ENCODE measurements around the gene CD48.

Gene CD48

DNA sequence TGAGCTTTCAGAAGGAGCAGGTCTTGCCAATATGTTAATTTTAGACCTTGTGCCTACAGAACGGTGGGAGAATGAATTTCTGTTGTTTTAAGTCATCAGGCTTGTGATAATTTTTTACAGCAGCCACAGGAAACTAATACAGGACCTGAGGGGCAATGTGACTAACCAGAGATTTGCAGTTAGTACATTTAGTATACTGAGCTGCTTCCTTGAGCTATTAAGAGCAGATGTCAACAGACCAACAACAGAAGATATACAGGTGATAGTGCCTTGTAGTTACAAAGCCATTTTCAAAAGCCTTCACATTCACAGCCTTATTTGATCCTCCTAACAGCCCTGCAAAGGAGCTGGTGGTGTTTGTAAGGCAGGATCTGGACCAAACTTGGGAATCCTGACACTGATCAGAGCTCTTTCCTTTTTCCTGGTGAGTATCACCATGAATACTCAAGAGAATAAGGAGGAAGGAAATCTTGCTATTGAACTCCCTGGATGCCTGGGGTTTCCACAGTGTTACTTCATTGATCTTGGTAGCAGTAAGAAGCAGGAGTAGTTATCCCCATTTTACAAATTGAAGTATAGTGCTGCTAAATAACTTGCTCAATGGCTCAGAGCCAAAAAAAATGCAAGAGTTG lies 60.1 kb downstream of the CD48 start:
- no peak for DNase-seq

DNA sequence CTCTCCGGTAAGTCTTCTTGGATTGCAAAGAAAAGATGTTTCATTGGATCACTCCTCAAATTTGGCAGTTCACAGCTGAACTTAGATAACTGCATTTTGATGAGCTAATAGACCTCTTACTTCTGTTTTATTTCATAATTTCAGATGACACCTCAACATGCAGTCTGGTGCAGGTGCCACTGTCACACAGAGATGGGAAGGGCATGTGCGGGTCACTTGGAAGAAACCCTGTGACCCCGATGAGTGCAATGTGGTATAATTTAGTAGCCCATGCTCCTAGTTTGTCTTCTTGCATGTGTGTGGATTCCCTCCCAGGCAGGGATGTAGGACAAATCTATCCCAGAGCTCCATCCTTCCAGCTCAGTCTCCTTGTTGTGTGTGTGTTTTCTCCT lies 64.3 kb downstream of the CD48 start:
- no peak for DNase-seq

DNA sequence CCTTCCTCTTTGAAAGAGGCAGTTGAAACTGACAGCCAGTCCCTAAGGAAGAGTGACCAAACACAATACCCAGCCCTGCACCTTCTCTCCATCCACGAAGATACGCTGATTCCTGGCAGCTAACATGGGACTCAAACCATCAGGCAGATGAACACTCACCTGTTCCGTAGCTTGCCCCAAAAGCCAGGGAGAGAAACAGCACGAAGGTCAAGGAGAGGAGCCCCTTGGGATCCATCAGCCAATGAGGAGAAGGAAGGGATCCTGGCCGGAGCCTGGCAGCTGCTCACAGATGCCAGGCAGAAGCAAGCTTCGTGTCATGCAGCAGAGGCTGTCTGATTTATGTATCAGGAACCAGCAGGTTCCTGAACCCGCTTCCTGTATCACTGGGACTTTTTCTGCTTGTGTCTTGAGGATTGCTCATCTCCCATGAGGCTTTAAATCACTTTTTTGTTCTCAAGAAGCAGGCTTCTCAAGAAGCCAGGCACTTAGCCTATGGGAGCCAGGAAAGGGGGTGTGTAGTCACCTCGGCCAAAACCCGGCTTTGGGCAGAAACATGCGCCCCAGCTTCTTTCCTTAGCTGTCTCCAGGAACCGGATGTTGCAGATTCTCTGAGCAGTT lies 64.8 kb downstream of the CD48 start, which contains the start of gene SLAMF1:
Gene SLAMF1, minus strand, starts transcription at position 334 of the 618 bp plus-strand sequence. Its CDS starts 99 bp downstream, at position 235.
- DNase-seq: no peak

DNA sequence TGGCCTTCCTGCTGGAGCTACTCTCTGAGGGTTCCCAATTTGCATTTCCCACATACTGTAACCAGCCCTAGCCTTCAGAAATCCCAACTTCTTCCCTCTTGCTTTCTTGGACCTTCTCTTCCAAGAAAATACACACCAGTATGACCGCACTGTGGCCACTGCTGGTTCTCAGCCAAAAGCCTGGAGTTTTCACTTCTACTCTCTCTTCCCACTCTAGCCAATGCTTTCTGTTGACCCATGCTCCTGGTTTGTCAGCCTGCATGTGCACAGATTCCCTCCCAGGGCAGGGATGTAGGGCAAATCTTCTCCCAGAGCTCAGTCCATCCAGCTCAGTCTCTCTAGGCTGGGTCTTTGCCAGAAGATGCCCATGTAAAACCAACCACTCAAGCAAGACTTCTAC lies 65.4 kb downstream of the CD48 start:
- no peak for DNase-seq

DNA sequence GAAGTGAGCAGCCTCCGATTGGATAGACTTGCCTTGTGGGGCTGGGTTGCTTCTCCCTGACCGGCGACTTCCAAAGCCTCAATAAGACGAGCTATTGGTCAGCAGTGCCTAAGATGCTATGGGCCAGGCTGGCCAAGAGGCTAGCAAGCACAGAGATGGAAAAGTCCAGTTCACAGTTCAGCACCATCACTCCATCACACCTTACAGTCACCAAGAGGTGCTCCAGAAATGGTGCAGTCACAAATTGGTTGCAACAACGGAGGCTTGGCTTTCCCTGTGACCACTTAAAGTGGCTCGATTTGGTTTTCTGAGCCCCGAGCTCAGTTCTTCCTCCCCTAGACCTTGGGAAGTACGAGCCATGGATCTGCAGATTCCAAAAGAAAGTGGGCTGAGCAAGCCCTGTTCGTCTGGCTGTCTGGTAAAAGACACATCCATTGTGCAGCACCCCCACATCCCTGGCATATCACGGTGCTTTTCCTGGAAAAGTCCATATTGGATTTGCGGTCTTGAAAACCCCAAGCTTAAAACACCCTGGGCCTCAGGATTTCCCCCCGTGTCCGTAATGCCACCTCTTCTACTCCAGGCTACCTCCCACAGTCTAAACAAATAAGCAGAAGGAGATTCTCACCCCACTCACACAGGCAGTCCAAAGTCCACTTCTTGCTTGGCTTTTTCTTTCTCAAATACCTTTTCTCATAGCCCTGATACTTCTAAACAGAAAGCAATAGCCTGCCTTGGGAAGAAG lies 66.1 kb downstream of the CD48 start:
- DNase-seq: no peak

DNA sequence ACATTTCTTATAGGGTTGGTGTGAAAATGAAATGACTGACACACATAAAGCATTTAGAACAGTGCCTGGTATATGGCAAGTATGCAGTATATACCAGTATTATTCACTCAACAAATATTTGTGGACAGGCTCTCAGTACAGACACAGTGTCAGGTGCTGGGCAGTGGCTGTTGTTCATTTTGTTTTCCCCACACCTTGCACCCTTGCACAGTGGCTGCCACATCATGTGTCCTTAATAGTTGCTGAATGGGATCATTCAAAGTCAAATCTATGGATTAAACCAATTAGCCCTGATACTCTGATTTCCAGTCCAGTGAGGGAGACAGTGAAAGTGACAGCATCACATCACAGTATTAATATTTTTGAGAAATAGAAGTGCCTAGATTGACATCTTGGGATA lies 67.2 kb downstream of the CD48 start:
- no peak for DNase-seq

DNA sequence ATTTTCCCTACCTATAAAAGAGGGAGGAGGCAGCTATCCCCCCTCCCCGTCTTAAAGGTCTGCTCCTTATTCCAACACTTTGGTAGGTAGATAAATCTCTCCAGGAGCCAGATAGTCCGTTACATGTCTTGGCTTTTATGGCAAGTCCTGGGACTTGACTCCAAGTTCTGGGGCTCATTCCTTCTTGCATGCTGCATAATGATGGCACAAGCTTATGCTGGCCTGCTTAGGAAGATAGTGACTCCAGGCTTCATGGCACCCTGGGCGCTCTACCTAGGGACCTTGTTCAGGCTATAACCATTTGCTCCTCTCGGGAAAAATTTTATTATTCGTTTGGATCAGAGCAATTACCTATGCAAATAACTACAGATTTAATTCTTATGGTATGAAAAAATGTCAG lies 68.5 kb downstream of the CD48 start:
- DNase-seq: no peak

DNA sequence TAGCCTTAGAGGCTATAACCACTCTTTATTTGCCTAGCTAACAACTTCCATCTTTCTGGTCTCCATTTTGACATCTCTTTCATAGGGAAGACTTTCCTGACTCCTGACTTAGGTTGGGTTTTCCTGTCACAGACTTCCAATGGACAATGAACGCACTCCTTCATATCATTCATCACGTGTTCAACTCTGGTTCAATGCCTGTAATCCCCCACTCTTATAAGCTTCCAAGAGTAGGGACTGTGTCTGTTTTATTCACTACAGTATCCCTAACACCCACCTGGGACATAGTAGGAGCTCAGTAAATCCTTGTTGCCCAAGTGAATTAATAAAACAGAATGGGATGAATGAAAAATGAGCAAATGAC lies 69.4 kb downstream of the CD48 start:
- DNase-seq: no peak

DNA sequence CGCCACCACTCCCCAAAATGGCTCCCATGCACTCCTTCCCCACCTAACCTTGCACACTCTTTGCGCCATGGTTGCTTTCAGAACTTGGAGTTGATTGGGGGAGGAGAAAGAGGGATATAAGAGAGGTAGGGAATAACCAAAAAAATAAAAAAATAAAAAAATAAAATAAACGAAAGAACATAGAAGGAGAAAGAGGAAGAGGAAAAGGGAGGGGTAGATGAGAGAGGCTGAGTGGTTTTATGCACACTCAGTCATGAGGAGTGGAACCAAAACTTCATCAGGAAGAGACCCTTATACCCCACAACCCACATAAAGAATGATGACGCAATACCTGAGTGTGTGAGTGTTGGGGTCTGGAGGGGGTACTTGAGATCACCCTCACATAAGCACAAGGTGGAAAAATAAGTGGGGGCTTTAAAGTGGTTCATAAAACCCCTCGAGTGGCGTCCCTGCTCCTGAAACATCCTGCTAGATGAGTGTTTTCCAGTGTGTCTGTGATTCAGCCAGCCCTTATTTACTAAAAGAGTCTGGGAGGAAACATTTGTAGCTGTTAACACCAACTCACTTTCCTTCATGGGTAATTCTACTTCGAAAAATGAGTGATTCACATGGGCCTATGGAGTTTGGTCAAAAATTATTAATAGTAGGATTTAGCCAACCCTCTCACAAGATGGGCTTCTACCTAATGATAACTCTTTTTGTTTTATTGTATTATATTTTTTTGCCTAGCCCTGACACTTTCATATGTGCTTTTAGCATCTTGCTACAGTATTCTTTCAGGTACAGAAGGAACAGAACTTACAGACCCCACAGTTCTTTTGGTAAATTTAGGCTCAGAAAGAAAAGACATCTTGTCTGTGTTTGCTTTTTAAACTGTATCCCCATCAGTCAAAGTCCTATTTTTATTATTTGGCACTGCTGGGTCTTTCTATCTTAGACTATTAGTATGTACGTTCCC lies 70.0 kb downstream of the CD48 start:
- DNase-seq: no peak

DNA sequence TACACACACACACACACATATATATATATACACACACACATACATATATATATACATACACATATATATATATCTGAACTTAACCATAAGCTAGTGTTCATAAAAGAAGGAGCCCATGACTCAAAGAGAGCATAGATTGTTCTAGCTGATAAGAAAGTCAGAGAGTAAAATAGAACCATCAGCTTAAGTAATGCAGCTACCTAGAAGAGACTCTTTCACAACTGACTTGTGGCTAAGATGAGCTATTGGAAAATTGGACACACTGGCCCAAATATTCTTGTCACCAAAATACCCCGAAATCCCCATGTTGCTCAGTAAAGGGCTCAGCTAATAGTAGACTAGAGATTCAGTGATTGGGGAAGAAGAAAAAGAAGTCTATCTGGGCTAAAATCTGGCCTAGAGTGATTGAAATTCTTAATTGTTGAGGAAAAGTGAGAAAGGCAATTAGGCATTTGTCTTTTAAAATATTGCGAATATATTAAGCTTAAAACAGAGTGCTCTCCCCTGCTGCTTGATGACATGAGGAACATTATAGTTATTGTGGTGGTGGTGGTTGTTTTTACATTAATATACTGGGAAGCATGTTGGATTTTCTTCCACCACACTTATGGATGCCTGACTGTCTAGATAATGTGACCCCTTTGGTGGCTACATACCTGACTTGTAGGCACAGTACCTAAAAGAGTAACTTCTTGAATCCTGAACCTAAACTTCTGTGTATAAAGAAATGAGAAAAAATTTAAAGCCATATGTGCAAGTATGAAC lies 71.1 kb downstream of the CD48 start:
- no peak for DNase-seq

DNA sequence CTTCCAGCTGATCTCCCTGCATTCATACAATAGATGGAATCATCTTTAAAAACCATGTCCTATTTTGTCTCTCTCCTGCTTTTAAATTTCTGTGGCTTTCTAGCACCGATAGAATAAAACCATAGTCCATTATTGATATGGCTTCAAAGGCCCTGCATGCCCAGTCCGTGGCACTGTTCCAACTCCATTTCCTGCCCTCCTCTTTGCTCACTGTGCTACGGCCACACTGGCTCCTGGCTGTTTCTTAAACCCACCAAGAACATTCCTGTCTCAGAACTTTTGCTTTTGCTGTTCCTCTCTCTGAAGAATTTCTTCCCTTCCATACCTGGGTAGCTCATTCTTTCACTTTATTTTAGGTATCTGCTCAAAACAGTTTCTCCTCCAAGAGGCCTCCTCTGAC lies 72.0 kb downstream of the CD48 start:
- no peak for DNase-seq

DNA sequence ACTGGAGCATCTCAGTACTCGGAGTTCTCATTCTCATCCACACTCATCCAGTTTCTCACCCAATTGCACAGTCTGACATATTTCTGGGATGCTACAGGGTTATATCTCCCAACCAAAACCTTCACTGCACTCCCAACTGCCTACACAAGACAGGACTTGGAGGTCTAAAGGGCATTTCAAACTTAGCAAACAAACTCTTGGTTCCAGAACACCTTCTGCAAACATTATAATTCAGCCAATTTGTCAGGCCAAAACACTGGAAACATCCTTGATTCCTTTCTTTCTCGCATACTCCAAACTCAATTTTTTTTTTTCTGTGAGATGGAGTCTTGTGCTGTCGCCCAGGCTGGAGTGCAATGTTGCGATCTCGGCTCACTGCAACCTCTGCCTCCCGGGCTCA lies 72.7 kb downstream of the CD48 start:
- DNase-seq: no peak

DNA sequence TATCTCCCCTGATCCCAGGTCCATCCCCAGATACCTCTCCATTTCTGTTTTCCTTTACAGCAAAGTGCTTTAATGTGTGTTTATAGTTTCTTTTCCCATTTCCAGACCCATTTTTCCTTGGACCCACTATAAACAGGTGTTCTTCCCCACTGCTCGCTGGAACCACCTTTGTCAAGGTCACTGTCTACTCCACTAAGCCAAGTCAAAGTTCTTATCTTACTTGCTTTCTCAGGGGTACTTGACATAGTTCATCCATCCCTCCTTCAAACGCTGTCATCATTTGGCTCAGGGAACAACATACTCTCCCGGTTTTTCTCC lies 73.1 kb downstream of the CD48 start:
- no peak for DNase-seq

DNA sequence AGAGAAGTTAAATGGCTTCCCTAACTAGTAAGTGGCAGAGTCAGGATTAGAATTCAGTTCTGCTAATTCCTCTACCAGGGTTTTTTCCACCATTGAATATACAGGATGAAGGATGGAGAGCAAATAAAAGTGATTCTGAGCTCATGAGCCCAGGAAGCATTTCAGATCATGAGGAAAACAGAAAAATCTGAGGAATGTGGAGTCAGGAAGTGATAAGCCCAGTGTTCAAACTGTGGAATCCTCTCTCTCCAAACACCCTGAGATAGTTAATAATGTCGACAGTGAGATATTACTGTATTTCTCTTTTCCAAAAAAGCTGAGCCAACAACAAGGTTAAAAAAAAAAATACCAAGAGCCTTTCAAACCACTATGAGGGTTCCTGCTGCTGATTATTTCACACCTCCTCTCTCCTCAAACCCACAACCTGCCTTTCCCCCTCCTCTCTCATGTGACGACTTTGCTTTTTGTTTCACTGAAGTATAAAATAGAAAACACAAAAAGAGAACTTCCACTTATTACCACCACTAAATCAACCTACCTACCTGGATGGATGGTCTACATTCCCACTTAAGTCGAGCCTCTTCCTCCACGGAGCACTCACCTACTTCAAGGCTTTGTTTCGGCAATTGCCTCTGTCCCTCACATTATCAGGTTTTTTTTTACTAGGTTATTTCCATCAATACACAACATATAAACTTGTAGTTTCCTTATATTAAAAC lies 73.6 kb downstream of the CD48 start:
- DNase-seq: no peak

DNA sequence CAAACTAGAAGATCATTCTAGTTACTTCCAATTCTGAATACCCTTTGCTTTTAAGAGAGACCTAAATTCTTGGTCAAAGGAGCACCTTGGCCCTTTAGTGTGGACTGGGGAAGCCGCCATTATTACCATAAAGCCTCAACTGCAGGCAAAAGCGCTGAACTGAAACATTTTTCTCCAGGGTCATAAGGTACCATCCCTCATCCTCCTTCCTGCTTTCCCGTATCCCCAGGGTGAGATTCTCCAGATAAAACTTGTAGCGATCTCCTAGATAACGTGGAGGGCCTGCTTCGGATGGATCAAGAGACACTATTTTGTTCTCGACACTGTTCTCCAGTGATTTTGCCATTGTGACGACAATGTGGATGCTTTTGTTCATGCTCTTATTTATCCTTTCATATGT lies 74.6 kb downstream of the CD48 start:
- DNase-seq: no peak

DNA sequence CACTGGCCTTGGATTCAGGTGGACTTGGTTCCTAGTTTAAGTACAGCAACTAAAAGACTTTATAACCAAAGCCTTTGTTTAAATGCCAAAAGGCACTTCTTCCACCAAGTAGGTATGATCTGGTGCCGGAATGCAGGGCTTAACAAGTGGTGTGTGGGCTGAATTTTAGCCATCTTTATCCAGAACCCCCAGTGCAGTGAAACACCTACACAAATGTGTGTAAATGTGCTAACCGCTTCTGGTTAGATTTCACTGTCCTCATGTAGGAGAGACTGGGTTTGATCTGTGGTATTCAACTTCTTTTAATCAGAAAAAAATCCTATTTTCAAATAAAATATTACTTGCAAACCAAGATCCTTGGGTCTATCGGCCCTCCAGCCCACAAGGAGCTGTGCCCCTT lies 75.1 kb downstream of the CD48 start:
- no peak for DNase-seq

DNA sequence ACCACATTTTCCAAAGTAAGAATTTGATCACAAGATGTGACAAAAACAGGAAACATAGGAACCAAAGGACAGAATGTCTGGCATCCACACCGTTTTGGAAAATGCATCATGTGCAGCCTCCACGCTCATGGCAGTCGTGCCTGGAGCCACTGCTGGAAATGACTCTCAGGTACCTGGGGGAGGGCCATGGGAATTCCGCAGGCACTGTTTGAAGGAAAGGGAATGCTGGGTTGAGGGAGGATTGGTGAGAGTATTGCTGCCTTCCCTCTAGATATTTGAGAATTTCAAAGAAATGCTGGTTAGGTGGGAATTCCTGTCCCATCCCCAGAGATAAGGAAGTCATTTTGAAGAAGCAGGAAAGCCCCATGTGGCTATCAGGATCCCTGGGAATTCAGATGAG lies 75.5 kb downstream of the CD48 start:
- no peak for DNase-seq

DNA sequence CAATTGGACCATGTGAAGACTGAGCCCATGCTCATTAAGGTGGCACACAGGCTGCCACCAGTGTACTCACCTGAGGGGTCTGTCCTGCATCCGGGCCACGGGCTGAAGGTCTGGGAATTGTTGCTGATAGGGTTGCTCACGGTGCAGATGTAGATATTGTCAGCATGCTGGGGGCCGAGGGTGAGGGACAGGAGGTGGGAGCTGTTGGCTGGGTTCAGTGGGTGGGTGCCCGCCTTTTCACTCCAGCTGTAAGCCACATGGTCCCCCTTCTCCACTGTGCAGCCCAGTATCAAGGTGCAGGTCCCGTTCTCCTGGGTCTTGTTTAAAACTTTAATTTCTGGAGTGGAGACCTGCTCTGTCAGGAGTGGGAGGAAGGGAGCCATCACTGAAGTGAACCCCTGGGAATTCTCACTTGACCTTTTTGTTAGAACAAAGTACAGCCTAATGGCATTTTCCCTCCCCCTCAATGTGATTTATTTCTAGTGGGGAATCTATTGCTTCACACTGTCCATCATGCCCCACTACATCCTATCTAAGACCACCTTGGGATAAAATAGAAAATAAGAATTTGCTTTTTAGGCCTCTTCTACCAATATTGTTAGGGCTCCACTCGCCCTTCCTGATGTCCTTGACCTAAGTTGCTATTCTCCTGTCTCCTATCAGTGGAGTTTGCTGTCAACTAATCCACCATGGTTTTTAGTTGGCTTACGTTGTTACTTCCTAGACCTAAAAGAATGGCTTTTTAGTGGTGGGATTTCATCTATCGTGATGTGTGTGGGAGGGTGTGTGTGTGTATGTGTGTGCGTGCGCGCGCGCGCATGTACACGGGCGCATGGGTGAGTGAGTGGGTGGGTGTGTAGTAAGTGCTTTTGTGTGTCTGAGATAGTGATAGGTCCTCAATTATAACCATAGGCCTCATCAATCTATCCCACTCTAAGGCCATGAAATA lies 76.8 kb downstream of the CD48 start:
- DNase-seq: no peak

DNA sequence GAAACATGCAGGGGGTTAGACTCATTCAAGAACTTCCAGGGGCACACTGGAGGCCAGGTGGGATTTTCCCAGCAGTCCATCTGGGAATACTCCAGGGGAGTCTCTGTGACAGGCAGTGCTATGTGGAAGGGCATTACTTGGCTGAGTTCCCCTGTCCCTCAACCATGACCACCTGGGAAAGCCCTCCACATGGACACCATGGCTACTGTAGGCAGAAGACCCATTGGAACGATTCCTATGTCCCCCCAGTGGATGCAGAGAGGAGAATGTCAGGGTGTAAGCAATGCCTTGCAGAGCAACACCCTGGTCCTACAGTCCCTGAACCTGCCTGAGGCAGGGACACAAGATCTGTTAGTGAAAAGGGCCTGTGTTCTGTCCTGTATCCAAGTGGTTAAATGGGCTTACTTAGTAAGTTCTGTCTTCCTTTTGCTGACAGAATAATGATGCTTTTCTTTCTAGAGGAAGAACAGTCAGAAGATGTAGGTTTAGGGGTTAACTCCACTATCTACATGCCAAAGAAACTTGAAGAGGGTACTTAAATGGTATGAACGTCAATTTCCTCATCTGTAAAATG lies 78.2 kb downstream of the CD48 start:
- no peak for DNase-seq

DNA sequence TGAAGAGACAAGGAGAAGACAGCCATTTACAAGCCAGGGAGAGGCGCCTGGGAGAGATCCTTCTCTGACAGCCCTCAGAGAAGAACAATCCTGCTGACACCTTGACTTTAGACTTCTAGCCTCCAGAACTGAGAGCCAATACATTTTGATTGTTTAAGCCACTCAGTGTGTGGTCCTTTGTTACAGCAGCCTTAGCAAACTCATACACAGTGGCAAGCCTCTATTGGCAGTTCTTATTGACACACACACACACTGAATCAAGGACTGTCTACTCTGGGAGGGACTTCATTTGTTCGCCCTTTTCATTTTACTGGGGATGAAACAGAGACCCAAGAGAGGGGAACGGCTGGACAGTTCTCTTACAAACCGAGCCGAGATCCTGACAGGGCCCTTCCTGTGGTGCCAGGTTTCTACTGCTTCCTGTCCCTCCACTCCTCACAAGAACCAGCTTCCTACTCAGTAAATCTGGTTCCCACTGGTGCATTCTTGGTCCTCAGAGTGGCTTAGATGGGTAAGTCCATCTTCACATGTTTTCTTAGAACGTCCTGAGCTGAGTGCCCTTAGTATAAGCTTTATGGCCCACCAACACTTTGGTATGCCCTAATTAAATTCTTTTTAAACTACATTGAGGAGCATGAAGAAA lies 79.5 kb downstream of the CD48 start:
- DNase-seq: no peak
